H1 (cell line): Measurements from ENCODE around the gene RAP2B. TPM values are rescaled to one million over a fixed set of nuclear protein-coding genes. Genes with fewer than 3 reads are reported as not detected.

Experiments
- BACH1 ChIP-seq: IDR thresholded peaks from 2 replicates; pipeline ENCODE4 v1.6.1; 2012; ENCODE audit warnings: low read length, improper control_type of control experiment
- BCL11A ChIP-seq, 2 experiments: IDR thresholded peaks; one replicate each; pipeline ENCODE4 v1.6.1; 2011; ENCODE audit warnings: low read depth in 2 of 2, low read length in 2 of 2, mild to moderate bottlenecking in 2 of 2
- CBX5 ChIP-seq: fragments of 300-800, 300-1000 bp; sonication (generic); IDR thresholded peaks from 2 replicates; pipeline ENCODE4 v1.7.1; 2016; ENCODE audit warnings: antibody characterized with exemption, low read length, low read depth
- CBX8 ChIP-seq: fragments of 300-800, 300-1000 bp; sonication (generic); IDR thresholded peaks from 2 replicates; pipeline ENCODE4 v1.7.1; 2016; ENCODE audit warnings: low read depth, low read length, borderline replicate concordance
- CEBPB ChIP-seq: IDR thresholded peaks from 2 replicates; pipeline ENCODE4 v1.6.1; 2012; ENCODE audit warnings: low read depth, low read length
- CTBP2 ChIP-seq: IDR thresholded peaks from 2 replicates; pipeline ENCODE4 v1.7.0; 2011; ENCODE audit warnings: borderline replicate concordance, mild to moderate bottlenecking, moderate library complexity, mixed read lengths, low read length; ENCODE audit not compliant: insufficient read depth, insufficient read length
- EGR1 ChIP-seq: IDR thresholded peaks from 2 replicates; pipeline ENCODE4 v1.6.1; 2011; ENCODE audit warnings: low read depth, low read length, borderline replicate concordance
- EP300 ChIP-seq, 2 experiments: IDR thresholded peaks; 1 replicate in 1 of 2; 2 replicates in 1 of 2; pipeline ENCODE4 v1.6.1; 2011 to 2012; ENCODE audit warnings: low read depth in 2 of 2, low read length in 2 of 2, mild to moderate bottlenecking in 2 of 2, borderline replicate concordance in 1 of 2, inconsistent platforms in 1 of 2, moderate library complexity in 1 of 2
- EZH2 ChIP-seq: fragments of 200-600 bp; sonication (generic); IDR thresholded peaks from 2 replicates; pipeline ENCODE4 v1.7.1; 2012; ENCODE audit warnings: low read depth, mild to moderate bottlenecking, moderate library complexity, low read length, inconsistent platforms; ENCODE audit not compliant: severe bottlenecking
- FOSL1 ChIP-seq: IDR thresholded peaks from 2 replicates; pipeline ENCODE4 v1.6.1; 2011; ENCODE audit warnings: mild to moderate bottlenecking, low read depth, low read length, moderate library complexity; ENCODE audit not compliant: insufficient read depth
- GABPA ChIP-seq: IDR thresholded peaks from 2 replicates; pipeline ENCODE4 v1.6.1; 2011; ENCODE audit warnings: mild to moderate bottlenecking, low read length, moderate library complexity, borderline replicate concordance; ENCODE audit not compliant: insufficient read depth
- KDM1A ChIP-seq: fragments of 200-600, 300-600 bp; sonication (generic); IDR thresholded peaks from 2 replicates; pipeline ENCODE4 v1.7.1; 2016; ENCODE audit warnings: mild to moderate bottlenecking, low read length, borderline replicate concordance
- KDM4A ChIP-seq: IDR thresholded peaks from one replicate; pipeline ENCODE4 v1.7.1; 2012; ENCODE audit warnings: low read depth, mild to moderate bottlenecking, moderate library complexity, low read length, inconsistent platforms; ENCODE audit not compliant: severe bottlenecking
- POU5F1 ChIP-seq: IDR thresholded peaks from 2 replicates; pipeline ENCODE4 v1.6.1; 2011; ENCODE audit warnings: low read depth, mild to moderate bottlenecking, low read length, moderate library complexity
- SAP30 ChIP-seq: fragments of 300-600 bp; sonication (generic); IDR thresholded peaks from 2 replicates; pipeline ENCODE4 v1.7.1; 2012; ENCODE audit warnings: low read length, moderate library complexity, mild to moderate bottlenecking, inconsistent platforms; ENCODE audit not compliant: insufficient read depth, insufficient replicate concordance
- SIN3A ChIP-seq, 2 experiments: IDR thresholded peaks in 1 of 2; conservative IDR thresholded peaks in 1 of 2; 2 replicates each; pipeline ENCODE4 v1.6.1; 2011 to 2012; ENCODE audit warnings: low read length in 2 of 2, improper control_type of control experiment in 1 of 2, low read depth in 1 of 2, mild to moderate bottlenecking in 1 of 2
- SP2 ChIP-seq: IDR thresholded peaks from 2 replicates; pipeline ENCODE4 v1.6.1; 2012; ENCODE audit warnings: mild to moderate bottlenecking, low read length, inconsistent platforms
- TAF1 ChIP-seq: IDR thresholded peaks from 2 replicates; pipeline ENCODE4 v1.6.1; 2011; ENCODE audit warnings: mild to moderate bottlenecking, low read depth, low read length
- TBP ChIP-seq: IDR thresholded peaks from 2 replicates; pipeline ENCODE4 v1.6.1; 2011; ENCODE audit warnings: low read depth, low read length, improper control_type of control experiment
- ZNF274 ChIP-seq: IDR thresholded peaks from 2 replicates; pipeline ENCODE4 v1.7.0; 2012; ENCODE audit warnings: low read length, borderline replicate concordance; ENCODE audit errors: extremely low read depth
- polyA plus RNA-seq, 7 experiments: library from polyadenylated mRNA; depleted of rRNA in 3 of 7; stranded (reverse) in 5 of 7; unstranded in 2 of 7; fragments of >200 nt in 5 of 7; fragments of 200-250 nt in 2 of 7; gene quantifications; 1 replicate in 5 of 7; 2 replicates in 1 of 7; 4 replicates in 1 of 7; pipeline versions ENCODE4 v1.2.1 to v1.2.3, GENCODE V29; 2011 to 2013; ENCODE audit warnings: missing spikeins in 2 of 7, mixed read lengths in 2 of 7
- total RNA-seq: library from RNA; stranded (reverse); fragmentation: NEBNext Ultra II Directional; extraction: Animal tissue kit (Norgen Biotek cat#: 25700); gene quantifications from 2 replicates; pipeline ENCODE4 v1.2.1, GENCODE V29; 2021
- TF ChIP-seq, protein P1 (sequence below): IDR thresholded peaks from 2 replicates; pipeline ENCODE4 v1.6.1; 2012; ENCODE audit warnings: inconsistent platforms
- TF ChIP-seq, protein P2 (sequence below): IDR thresholded peaks from 2 replicates; pipeline ENCODE4 v1.6.1; 2012; ENCODE audit warnings: low read length, inconsistent platforms

The RAP2B gene
- total and polyA plus RNA-seq, 2 of the 8 experiments (the other 6 are each of a cell fraction or from before 2014, with no cell fraction given), result 7.5 to 20.3 TPM

DNA sequence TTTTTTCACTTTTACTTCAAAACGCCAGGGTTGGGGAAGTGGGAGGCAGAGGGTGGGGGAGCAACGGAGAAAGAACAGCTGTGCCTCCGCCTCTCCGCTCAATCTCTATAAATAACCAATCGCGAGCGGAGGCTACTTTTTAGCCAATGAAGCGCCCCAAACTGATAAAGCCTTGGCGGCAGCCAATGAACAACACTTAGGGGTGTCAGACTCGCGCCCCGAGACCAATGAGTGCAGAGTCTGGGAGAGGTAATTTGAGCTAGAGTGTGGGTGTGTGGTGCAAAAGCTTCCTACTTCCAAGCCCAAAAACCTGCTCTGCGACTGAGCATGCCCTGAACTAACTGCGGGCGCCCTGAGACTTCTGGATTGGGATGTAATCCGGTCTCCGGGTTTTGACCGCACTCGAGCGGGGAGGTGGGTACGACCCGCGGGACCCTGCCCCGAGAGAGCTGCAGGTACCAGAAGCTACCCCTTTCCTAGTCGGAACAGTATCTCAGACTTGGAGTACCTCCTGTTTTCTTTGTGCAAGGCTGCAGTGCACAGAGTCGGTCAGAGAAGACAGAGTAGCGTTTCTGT lies 800 bp upstream of the RAP2B start (continued):
- TF ChIP-seq, protein P1, sequence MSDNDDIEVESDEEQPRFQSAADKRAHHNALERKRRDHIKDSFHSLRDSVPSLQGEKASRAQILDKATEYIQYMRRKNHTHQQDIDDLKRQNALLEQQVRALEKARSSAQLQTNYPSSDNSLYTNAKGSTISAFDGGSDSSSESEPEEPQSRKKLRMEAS, result peak; percentile 48; the same call in 1 of the 2 replicates
- no peak for TF ChIP-seq EP300 (IDR thresholded peaks at IDR 0.05; ENCODE audit: borderline replicate concordance in 1 of 2, low read depth in 2 of 2, low read length in 2 of 2)
- TF ChIP-seq ZNF274, result no peak
- peak; percentile 57; the same call in 1 of the 2 replicates for TF ChIP-seq TBP
- no peak for TF ChIP-seq GABPA
- TF ChIP-seq CBX8, result no peak
- TF ChIP-seq SP2, result peak; percentile 32; the same call in 1 of the 2 replicates
- peak; percentile 53 for TF ChIP-seq BACH1
- TF ChIP-seq SIN3A (conservative IDR thresholded peaks at IDR 0.05 in 1 of 2, IDR thresholded peaks at IDR 0.05 in 1 of 2; ENCODE audit: low read depth in 1 of 2, low read length in 2 of 2), result peak in 1 of 2 experiments; percentile 10; a peak in 3 of 4 replicates
- no peak for TF ChIP-seq POU5F1
- TF ChIP-seq KDM1A, result no peak
- no peak for TF ChIP-seq CTBP2
- no peak for TF ChIP-seq CBX5
- TF ChIP-seq, protein P2, sequence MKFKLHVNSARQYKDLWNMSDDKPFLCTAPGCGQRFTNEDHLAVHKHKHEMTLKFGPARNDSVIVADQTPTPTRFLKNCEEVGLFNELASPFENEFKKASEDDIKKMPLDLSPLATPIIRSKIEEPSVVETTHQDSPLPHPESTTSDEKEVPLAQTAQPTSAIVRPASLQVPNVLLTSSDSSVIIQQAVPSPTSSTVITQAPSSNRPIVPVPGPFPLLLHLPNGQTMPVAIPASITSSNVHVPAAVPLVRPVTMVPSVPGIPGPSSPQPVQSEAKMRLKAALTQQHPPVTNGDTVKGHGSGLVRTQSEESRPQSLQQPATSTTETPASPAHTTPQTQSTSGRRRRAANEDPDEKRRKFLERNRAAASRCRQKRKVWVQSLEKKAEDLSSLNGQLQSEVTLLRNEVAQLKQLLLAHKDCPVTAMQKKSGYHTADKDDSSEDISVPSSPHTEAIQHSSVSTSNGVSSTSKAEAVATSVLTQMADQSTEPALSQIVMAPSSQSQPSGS, result peak; percentile 23; the same call in 1 of the 2 replicates
- TF ChIP-seq TAF1, result peak; percentile 78
- TF ChIP-seq EGR1, result peak; percentile 50
- TF ChIP-seq EZH2, result no peak
- no peak for TF ChIP-seq FOSL1
- no peak for TF ChIP-seq BCL11A (IDR thresholded peaks at IDR 0.05; ENCODE audit: low read depth in 2 of 2, low read length in 2 of 2)
- no peak for TF ChIP-seq KDM4A
- TF ChIP-seq CEBPB, result peak; percentile 4; the same call in 1 of the 2 replicates
- no peak for TF ChIP-seq SAP30
